Measurements from ENCODE around the gene ZKSCAN7. TPM values are rescaled to one million over a fixed set of nuclear protein-coding genes. Genes with fewer than 3 reads are reported as not detected.

The ZKSCAN7 gene
- total and polyA plus RNA-seq, 2 of the 13 experiments (the other 11 are each of a cell fraction or from before 2014, with no cell fraction given), result 2.3 to 3.8 TPM

DNA sequence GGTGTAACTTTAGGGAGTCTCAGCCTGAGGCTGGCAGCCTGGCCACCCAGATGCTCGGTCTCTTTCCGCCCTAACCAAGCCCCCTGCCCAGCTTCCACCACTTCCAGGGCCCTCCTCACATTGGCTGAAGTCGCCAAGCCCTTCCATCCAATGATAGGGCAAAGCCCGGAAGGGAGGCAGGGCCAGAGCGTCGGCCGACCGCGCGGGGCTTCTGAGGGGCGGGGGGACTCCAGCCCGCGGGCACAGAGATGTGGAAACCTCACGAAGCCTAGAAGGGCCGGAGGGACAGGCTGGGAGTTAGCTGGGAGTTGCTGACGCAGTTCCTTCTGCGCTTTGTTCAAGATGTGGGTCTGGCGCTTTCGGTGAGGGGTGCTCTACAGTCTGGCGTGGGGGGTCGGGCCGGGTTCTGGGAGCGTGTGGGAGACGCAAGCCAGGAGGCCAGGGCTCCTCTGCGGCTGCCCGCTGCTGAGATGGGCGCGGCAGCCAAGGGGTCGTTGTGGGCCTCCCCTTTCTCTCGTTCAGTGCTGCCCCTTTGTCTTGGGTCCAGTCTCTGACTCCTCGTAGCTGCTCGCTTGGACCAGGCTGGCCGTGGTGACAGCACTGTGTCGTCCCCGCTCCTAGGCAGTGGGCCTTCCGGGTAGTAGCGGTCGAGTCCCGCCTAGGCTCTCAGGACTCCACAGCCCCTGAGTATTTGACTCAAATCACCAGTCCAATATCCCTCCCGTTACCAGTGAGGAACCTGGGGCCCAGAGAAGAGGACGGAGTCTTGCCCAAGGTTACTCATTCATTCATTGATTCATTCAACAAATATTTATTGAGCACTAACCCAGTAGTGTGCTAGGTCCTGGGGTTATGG lies 29.9 kb downstream of the ZKSCAN7 start, which contains the start of gene ZNF660 (continued):
- TF ChIP-seq, protein P1, sequence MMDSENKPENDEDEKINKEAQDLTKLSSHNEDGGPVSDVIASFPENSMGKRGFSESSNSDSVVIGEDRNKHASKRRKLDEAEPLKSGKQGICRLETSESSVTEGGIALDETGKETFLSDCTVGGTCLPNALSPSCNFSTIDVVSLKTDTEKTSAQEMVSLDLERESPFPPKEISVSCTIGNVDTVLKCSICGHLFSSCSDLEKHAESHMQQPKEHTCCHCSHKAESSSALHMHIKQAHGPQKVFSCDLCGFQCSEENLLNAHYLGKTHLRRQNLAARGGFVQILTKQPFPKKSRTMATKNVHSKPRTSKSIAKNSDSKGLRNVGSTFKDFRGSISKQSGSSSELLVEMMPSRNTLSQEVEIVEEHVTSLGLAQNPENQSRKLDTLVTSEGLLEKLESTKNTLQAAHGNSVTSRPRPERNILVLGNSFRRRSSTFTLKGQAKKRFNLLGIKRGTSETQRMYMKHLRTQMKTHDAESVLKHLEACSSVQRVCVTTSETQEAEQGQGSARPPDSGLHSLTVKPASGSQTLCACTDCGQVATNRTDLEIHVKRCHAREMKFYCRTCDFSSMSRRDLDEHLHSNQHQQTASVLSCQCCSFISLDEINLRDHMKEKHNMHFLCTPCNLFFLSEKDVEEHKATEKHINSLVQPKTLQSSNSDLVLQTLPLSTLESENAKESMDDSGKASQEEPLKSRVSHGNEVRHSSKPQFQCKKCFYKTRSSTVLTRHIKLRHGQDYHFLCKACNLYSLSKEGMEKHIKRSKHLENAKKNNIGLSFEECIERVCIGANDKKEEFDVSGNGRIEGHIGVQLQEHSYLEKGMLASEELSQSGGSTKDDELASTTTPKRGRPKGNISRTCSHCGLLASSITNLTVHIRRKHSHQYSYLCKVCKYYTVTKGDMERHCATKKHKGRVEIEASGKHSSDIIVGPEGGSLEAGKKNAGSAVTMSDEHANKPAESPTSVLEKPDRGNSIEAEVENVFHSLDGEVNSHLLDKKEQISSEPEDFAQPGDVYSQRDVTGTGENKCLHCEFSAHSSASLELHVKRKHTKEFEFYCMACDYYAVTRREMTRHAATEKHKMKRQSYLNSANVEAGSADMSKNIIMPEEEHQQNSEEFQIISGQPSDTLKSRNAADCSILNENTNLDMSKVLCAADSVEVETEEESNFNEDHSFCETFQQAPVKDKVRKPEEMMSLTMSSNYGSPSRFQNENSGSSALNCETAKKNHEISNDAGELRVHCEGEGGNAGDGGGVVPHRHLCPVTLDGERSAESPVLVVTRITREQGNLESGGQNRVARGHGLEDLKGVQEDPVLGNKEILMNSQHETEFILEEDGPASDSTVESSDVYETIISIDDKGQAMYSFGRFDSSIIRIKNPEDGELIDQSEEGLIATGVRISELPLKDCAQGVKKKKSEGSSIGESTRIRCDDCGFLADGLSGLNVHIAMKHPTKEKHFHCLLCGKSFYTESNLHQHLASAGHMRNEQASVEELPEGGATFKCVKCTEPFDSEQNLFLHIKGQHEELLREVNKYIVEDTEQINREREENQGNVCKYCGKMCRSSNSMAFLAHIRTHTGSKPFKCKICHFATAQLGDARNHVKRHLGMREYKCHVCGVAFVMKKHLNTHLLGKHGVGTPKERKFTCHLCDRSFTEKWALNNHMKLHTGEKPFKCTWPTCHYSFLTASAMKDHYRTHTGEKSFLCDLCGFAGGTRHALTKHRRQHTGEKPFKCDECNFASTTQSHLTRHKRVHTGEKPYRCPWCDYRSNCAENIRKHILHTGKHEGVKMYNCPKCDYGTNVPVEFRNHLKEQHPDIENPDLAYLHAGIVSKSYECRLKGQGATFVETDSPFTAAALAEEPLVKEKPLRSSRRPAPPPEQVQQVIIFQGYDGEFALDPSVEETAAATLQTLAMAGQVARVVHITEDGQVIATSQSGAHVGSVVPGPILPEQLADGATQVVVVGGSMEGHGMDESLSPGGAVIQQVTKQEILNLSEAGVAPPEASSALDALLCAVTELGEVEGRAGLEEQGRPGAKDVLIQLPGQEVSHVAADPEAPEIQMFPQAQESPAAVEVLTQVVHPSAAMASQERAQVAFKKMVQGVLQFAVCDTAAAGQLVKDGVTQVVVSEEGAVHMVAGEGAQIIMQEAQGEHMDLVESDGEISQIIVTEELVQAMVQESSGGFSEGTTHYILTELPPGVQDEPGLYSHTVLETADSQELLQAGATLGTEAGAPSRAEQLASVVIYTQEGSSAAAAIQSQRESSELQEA (CRISPR knock-in tag; IDR thresholded peaks at IDR 0.05; ENCODE audit: not compliant biosample characterization), result peak; percentile 52
- TF ChIP-seq ZBTB40 (IDR thresholded peaks at IDR 0.05), result no peak
- 0 out of 2 replicates have a peak, but pooled peaks have one; percentile 37 for TF ChIP-seq ZBTB40 (CRISPR knock-in tag; IDR thresholded peaks at IDR 0.05)
- no peak for TF ChIP-seq TMF1 (CRISPR knock-in tag; IDR thresholded peaks at IDR 0.05; ENCODE audit: low read depth)
- TF ChIP-seq, protein P2, sequence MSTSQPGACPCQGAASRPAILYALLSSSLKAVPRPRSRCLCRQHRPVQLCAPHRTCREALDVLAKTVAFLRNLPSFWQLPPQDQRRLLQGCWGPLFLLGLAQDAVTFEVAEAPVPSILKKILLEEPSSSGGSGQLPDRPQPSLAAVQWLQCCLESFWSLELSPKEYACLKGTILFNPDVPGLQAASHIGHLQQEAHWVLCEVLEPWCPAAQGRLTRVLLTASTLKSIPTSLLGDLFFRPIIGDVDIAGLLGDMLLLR (CRISPR knock-in tag; IDR thresholded peaks at IDR 0.05), result no peak
- no peak for TF ChIP-seq SNRNP70 (IDR thresholded peaks at IDR 0.05; ENCODE audit: low read depth, low read length)
- TF ChIP-seq SALL2 (CRISPR knock-in tag; IDR thresholded peaks at IDR 0.05), result peak; percentile 62; the same call in 1 of the 2 replicates
- peak; percentile 37; the same call in 1 of the 2 replicates for TF ChIP-seq PHF21A (CRISPR knock-in tag; IDR thresholded peaks at IDR 0.05)
- TF ChIP-seq PHF8 (CRISPR knock-in tag; IDR thresholded peaks at IDR 0.05), result peak; percentile 70; the same call in 1 of the 2 replicates
- TF ChIP-seq SAP130 (CRISPR knock-in tag; IDR thresholded peaks at IDR 0.05; ENCODE audit: low read depth), result peak; percentile 58
